RCC 7860 (cell line): Measurements from ENCODE around the gene PDLIM7.

Experiments used
- DNase-seq: peaks from one replicate; pipeline ENCODE4 v3.0.0-alpha.2; 2015; ENCODE audit warnings: low spot score
- FAIRE-seq: peaks from 2 replicates; lab custom pipeline; 2012; peaks lifted over from hg19 to GRCh38; lab: Jason Lieb, UNC

Gene PDLIM7

GRCh38 chr5:177475563-177476427 lies 21.6 kb downstream of the PDLIM7 start:
- no peak for FAIRE-seq
- DNase-seq, result no peak

DNA sequence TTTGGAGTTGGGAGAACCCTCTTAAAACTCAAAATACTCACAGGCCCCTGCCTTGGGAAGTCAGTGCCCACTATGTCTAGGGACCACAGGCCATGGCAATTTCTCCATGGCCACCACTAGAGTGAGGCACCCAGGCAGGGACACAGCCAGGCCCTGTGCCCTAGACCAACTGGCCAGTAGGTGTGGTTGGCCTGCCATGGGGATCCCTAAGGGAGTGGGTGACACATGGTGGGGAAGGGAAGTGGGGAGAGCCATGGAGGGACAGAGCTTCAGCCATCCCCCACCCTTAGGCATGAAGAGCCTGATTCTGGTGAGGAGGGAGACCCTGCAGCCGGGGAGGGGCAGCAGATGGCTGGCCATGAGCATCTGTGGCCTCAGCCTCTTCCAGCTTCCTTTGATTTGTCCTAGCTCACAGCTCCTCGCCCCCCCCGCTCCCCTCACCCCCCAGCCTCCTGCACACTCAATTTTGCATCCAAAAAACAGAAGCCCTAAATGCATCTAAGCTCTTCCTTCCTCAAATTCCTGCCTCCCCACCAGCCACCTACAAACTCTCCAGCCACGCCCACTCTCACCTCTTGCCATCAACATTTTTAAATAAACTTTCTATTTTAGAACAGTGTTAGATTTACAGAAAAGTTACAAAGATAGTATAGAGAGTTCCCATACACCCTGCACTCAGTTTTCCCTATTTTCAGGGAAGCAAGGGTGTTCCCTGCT lies 22.4 kb downstream of the PDLIM7 start:
- FAIRE-seq, result no peak
- no peak for DNase-seq

DNA sequence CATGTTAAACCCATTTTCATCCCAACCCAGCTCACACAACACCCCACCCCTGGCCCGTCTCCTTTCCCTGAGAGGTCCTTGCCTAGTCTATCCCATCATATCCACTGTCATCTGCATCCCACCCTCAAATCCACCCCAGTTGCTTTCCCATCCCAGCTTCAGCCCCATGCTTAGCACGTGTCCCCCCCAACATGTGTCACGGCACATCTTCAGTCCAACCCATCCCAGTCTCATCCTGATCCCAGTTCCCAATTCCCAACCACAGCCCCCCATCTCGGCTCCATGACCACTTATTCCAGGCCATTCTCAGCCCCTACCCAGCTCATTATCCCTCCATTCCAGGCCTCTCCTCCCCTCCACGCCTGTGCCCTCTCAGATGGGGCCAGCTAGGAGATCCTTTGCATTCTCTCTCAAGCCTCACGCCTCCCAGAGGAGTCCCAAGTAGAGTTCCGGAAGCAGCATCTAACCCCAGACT lies 23.4 kb downstream of the PDLIM7 start:
- FAIRE-seq (no peak), DNase-seq (no peak)

DNA sequence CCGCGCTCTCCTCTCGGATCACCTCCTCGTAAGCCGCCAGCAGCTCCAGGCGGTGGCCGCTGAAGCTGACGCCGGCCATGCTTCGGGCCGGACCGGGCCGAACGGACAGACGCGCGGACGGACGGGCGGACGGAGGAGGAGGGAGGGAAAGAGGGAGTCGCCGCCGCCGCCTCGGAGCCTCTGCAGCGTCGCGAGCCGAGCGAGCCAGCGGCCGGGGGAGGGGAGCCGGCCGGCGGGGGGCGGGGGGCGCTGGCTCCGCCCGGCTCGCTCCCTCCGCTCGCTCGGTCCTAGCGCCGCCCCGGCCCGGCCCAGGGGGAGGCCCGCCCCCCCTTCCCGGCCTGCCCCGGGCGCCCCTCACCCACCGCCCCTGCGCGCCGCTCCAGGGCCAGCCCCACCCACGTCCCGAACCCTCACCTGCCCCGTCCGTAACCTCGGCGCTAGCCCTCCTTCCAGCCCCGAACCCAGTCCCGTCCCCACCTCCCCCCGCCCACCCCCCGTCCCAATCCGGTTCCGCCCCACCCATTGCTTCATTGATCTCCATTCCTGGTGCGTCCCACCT lies 23.9 kb downstream of the PDLIM7 start, which contains the start of gene DBN1:
TSS of gene DBN1 (minus strand) at position 192 of the 559 bp plus-strand sequence. CDS start at position 79, 113 bp downstream.
- FAIRE-seq (no peak), DNase-seq (peak; percentile 19)

GRCh38 chr5:177472460-177473442 lies 24.7 kb downstream of the PDLIM7 start:
- DNase-seq (peak; percentile 31), FAIRE-seq (no peak)

DNA sequence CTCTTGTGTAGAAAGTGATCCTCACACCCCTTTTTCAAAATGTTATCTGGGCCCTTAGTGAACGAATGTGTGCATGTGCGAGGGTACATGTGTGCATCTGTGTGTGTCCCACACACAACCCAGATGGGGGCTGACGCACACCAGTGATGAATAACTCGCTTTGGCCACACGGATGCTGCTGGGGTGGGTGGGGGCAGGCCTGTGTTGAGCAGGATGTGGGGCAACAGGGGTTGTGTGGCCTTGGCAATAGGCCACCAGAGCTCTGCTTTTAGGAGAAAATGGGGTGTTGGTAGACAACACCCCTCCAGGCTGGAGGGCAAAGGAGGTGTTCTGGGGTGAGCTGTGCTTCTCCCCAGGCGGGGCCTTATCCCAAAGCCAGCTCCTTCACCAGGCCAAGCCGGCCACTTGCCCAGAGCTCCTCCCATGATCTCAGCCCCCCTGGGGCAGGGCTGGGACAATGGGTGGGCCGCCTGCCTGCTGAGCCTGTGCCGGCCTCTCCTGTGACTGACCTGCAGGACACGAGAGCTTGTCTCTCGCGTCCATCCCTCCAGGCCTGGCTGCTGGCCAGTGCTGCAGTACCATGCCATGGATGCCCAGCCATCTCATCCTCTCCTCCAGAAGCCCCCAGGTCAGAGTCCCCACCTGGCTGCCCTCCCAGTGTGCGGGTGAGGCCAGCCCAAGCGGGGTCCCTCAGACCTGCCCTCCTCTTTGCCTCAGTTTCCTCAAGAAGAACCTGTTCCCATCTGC lies 25.6 kb downstream of the PDLIM7 start:
- DNase-seq, result no peak
- FAIRE-seq, result no peak

- FAIRE-seq (no peak), DNase-seq (peak; percentile 35)
These were observed 26.5 kb downstream of the PDLIM7 start for GRCh38 chr5:177470759-177471536.

GRCh38 chr5:177469750-177470525 lies 27.5 kb downstream of the PDLIM7 start:
- no peak for FAIRE-seq

GRCh38 chr5:177468685-177469628 lies 28.4 kb downstream of the PDLIM7 start:
- DNase-seq, result no peak
- FAIRE-seq, result no peak

More at GRCh38 chr5:177469750-177470525, 27.5 kb downstream of the PDLIM7 start:
- no peak for DNase-seq

DNA sequence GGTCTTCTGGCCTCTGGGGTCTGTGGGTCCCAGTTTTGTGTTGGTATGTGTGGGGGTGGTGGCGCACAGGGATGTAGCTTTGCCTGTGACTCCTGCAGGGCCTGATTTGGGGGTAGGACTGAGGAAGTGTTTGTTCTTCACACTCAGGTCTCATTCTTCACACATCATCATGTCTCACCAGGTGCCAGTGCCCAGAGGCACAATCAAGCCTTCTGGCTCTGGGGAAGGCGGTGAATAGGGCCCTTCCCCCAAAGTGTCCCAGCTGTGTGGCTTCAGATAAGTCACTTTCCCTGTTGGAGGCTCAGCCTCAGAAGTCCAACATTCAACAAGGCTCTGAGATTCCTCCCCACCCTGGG lies 29.1 kb downstream of the PDLIM7 start:
- no peak for FAIRE-seq
- no peak for DNase-seq

GRCh38 chr5:177467436-177467835 lies 30.0 kb downstream of the PDLIM7 start:
- no peak for DNase-seq
- no peak for FAIRE-seq

- no peak for FAIRE-seq
These were observed 30.5 kb downstream of the PDLIM7 start for GRCh38 chr5:177466861-177467260.

DNA sequence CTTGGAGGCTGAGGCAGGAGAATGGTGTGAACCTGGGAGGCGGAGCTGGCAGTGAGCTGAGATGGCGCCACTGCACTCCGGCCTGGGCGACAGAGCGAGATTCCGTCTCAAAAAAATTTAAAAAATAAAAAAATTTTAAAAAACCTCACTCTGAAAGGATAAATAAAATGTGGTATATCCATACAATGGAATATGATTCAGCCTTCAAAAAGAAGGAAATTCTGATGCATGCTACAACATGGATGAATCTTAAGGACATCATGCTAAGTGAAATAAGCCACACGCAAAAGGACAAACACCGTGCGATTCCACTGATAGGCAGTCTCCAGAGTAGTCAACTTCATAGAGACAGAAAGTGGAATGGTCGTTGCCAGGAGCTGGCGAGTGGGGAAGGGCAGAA lies 32.4 kb downstream of the PDLIM7 start:
- DNase-seq (no peak), FAIRE-seq (no peak)

More at GRCh38 chr5:177466861-177467260, 30.5 kb downstream of the PDLIM7 start:
- no peak for DNase-seq

DNA sequence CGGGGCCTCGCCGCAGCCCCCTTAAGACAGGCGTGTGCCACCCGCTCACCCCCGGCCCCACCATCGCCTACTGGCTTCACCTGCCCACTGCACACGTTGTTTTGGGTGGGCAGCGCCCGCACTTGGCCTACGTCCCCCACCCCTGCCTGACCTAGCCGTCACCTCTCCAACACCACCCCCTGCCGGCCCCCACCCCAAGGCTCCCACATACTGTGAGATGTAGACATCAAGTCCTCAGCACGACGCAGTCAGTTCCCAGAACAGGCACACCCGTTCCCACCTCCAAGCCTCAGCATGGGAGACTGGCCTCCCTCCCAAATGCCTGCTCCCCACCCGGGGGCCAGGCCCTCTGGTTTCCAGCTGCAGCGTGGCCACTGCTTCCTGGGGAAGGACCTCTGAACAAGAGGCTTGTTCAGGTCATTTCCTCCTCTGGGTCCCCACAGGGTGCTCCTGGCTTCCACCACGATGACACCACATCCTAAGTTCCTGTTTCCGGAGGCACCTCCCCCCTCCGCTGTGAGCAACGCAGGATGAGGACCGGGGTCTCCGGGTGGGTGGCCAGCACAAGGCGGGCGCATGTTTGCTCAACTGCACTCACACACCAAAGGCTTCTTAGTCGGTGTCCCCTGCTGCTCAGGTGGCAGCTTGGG lies 35.3 kb downstream of the PDLIM7 start:
- DNase-seq (no peak), FAIRE-seq (no peak)

- FAIRE-seq (no peak), DNase-seq (no peak)
These were observed 37.4 kb downstream of the PDLIM7 start for GRCh38 chr5:177459819-177460628.

- no peak for FAIRE-seq
- no peak for DNase-seq
These were observed 38.0 kb downstream of the PDLIM7 start for GRCh38 chr5:177459357-177459756.
